GM18498 (cell line): ENCODE measurements around the gene PUS7L.

Experiments used
- ATAC-seq: cut with Tn5 transposase; IDR thresholded peaks from one replicate; pipeline ENCODE4 v1.9.1; 2021; ENCODE audit warnings: mild to moderate bottlenecking, moderate library complexity; ENCODE audit not compliant: unreplicated experiment

PUS7L gene, protein sequence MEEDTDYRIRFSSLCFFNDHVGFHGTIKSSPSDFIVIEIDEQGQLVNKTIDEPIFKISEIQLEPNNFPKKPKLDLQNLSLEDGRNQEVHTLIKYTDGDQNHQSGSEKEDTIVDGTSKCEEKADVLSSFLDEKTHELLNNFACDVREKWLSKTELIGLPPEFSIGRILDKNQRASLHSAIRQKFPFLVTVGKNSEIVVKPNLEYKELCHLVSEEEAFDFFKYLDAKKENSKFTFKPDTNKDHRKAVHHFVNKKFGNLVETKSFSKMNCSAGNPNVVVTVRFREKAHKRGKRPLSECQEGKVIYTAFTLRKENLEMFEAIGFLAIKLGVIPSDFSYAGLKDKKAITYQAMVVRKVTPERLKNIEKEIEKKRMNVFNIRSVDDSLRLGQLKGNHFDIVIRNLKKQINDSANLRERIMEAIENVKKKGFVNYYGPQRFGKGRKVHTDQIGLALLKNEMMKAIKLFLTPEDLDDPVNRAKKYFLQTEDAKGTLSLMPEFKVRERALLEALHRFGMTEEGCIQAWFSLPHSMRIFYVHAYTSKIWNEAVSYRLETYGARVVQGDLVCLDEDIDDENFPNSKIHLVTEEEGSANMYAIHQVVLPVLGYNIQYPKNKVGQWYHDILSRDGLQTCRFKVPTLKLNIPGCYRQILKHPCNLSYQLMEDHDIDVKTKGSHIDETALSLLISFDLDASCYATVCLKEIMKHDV

DNA sequence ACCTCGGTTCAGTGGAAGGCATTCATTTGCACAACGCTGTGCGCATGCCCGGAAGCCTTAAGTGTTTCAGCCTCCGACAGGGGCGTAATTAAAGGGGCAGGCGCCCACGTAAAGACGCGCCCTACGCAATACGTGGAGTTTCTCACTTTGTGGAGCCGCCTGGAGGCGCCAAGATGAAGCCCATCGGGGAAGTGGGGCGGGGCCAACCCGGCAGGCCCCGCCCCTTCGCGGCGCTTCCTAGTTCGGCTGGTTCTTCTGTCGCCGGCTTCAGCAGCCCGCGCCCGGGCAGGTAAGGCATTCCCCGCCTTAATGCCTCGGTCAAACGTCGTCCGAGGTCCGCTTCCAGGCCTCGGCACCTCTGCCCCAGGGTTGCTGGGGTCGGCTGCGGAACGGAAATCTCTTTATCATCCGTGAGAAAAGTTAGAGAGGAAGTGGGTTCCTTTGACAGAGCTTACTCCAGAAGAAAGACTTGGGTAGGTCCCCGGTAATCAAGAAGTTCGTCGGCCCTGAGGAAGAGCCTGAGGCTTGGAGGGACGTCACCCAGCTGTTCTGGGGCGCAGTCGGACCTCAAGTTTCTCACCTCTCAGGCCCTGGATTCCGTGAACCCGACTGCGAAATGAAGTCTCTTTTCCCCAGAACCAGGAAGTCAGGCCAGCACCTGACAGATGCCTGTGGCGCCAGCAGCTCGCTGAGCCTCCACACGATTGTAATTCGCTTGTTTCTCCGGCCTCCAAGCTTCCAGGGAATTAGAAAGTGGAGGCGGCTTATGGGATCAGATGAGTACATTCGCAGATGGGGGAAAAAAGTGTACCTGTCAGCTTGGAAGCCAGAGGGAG lies at the start of gene PUS7L, which contains the start of gene IRAK4:
TSS of gene PUS7L (minus strand) at position 63 of the 836 bp plus-strand sequence. CDS start 3,545 bp downstream, outside the sequence.
TSS of gene IRAK4 (plus strand) at position 224 of the 836 bp plus-strand sequence. CDS start 9,161 bp downstream, outside the sequence.
- peak; percentile 96 for ATAC-seq

DNA sequence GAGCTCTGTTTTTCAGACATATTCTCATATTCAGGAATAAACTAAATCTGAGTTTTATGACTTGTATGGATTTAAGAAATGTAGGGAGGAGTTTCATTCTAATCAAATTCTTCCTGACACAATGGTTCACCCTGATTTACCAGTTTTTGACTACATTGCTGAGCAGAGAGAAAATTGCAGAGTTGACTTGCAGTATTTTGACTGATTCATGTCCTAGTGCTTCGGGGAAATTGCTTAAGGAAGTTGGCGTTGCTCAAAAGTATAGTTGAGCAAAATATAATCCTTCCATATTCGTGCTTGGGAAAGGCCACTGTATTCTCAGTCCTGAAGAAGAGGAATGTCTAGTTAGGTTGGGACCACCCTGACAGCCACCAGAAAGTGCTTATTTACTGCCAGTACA lies 48.8 kb upstream of the PUS7L start:
- no peak for ATAC-seq

DNA sequence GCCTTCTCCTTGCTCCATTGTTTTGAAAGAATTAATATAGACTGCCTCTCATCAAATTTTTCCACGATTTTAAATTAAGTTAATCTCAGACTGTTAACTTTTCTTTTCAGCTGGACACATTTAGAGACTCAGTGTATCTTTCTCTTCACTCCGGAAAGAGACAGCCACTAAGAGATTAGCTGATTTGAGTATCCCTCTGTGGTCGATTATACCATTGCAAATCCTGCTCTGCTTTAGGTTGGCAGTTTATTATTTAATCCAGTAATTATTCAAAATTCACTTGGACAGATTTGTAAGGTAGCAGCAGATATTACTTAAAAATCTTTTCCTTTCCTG lies 48.1 kb upstream of the PUS7L start:
- no peak for ATAC-seq

DNA sequence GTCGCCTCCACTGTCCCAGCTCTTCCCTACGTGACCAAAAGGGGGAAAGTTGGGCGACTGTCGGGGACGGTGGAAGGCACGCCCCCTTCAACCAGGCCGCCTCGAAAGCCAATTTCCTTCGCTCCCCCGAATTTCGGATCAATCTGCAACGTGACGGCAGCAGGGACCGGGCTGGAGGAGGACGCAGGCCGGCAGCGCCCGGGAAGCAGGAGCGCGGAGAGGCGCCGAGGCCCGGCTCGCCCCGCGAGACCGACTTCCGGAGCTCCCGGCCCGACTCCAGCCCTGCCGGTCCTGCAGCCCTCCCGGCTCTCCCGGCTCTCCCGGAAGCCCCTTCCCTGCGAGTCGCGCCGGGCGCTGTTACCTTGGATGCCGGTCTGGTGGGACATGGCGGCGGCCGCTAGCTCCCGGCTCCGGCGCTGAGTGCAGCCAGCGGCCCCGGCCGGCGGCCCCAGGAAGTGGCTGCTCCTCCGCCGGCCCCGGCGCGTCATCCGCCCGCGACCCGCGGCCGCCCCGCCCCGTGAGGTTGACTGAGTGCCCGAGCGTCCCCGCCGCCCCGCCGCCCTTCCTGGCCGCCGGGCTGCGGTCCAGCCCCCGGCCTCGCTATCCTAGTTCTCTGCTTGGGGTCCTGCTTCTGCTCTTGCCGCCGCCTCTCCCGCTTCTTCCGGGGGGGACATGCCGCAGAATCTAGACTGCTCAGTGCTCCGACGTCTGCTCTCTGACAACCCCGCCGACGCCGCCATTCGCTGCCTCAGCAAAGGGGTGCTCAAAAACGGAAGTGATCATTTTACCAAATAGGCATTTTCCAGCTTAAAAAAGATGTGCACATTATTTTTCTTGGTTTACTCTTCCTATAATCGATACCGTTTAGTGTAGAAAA lies 47.5 kb upstream of the PUS7L start, which contains the start of gene TWF1:
TSS of gene TWF1 (minus strand) at position 458 of the 877 bp plus-strand sequence. CDS start at position 386, 72 bp downstream.
- ATAC-seq = peak; percentile 96

DNA sequence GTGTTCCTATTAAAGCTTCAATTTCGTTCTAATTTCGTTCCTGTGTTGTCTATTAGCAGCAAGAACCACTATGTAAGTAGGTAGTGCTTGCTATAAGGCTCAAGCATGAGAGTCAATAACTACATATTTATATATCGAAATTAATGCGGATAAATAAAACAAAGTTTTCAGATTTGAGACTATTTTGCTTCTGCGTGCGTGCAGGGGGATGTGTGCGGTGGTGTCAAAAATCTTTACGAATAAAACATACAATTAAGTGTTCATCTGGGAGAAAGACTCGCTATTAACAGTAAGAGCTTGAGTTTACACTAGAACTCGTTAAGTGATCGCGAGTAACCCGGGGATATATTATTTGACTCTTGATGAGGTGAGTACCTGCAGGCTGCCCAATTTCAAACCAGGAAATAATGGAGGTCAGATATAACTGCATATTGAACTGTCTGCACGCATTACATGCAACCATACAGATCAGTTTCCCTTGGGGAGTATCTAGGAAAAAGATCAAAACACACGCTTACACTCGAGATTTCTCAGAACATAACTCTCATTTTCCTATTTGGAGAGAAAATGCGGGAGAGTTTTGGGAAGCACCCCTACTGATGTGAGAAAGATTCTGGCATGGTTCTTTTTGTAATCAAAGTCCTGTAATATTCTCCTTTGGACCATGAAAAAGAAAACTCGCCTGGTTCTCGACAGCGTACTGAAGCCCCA lies 46.7 kb upstream of the PUS7L start:
- ATAC-seq = no peak

DNA sequence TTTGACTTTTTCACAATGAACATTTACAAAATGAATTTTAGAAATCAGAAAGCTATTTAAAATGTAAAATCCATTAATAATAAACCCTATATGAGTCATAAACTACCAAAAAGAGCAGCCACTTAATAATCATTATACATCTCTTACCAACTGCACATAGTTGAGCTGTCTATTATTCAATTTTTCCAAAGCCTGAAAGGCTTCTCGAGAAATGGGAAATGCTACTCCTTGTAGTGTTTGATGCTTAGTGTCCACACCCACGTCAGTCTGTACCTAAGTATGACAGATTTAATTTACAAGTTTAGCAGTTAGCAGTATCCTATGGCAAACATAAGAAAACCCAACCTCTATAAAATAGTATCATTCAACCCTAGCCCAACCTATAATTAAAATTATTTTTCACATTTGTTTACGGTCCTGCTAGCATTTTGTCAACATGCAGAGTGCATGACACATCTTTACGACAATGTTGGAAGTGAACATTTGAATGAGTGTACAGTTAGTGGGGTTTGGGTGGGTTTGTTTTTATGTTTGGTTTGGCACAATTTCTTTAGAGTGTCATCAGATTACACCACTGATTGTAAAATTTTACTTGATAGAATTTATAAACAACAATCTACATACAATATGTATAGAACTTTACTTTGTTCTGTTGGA lies 39.1 kb upstream of the PUS7L start:
- ATAC-seq = no peak

DNA sequence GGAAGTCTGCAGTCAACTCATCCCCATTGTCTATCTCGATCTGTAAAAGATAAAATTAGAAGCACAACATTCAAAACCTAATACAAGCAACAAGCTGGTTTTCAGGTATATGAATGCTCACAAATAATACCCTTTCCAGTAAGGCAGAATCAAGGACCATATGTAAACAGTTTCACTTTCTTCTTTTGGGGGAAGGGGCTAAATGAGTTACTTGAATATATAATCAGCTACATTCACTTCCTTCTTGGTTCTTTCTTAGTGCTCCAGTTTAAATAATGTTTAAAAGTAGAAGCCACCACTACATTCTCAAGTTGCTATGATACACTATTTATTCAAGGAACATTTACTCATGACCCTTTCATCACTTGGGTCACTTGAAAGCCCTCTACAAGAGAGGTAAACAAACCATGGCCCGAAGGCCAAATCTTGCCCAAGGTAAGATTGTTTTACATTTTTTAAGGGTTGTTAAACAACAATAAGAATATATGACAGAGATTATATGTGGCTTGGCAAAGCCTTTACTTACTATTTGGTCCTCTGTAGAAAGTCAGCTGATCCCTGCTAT lies 37.2 kb upstream of the PUS7L start:
- ATAC-seq = no peak

DNA sequence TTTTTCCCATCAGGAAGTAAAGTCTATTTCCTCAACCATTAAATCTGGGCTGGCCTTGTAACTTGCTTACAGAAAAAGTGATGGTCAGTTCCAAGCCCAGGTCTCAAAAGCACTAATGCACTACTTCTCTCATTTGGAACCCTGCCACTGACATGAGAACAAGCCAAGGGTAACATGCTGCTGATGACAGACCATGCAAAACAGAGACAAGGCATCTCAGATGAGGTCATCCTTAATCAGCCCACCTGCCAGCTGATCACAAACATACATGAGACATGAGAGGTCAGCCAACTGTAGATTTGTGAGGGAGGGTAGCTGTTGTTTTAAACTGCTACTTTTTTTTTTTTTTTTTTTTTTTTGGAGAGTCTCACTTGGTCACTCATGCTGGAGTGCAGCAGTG lies 31.4 kb upstream of the PUS7L start:
- no peak for ATAC-seq

DNA sequence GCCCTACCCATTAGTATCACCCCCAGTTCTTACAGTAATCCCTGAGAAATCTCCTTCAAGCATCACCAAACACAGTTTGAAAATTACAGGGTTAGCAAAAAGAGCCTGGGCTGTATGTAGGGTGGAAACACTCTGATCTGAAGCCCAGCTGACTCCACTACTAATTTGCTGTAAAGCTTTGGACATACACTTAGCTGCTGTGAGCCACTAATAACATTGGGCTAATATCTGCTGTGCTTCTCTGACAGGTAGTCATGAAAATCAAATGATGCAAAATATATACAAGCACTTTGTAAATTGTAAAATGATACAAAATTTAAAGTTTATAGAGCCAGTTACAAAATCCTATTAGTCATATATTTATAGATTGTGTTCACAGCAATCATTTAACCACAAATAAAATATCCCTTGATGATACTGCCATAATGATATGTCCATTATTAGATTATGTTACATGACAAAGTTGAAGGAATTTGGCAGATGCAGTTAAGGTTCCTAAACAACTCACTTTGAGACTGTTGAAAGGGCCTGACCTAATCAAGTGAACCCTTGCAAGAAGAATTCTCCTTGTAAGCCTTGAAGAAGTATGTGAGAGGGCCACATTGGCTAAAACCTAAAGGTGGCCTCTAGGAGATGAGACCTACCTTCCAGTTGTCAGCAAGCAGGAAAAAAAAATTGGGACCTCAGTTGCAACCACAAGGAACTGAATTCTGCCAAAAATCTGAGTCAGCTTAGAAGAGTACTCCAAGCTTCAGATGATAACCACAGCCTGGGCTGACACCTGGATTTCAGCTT lies 28.5 kb upstream of the PUS7L start:
- no peak for ATAC-seq

DNA sequence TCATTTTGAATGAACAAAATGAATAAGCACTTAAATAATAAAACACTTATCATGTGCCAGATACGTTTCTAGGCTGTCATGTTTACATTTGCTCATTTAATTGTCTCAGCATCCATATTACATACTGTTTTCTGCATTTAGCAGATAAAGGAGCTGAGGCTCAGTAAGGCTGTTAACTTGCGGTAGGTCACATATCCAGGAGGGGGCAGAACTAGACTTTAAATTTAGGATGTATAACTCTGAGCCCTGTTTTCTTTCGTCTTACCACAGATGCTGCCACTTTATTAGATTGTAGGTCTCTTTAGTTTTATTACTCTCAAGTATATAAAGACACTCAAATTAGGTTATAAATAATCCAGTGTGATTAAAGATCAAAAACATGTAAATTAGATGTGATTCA lies 17.9 kb upstream of the PUS7L start:
- ATAC-seq = no peak

DNA sequence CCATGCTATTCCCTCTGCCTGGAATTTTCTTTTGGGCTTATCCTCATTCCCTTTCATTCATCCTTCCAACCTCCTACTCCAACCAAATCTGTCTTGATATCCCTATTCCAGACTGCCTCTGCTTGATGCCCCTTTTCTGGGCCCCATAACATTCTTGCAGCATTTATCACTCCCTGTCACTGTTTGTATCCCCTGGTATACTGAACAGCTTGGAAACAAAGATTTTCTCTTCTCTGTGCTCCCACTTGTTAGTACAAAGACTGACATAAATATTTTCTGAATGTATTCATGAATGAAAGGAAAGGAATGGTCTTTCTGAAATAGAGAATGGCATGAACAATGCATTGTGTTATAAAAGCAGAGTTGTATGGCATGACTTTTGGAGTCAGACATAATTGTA lies 7.7 kb upstream of the PUS7L start:
- ATAC-seq = no peak

DNA sequence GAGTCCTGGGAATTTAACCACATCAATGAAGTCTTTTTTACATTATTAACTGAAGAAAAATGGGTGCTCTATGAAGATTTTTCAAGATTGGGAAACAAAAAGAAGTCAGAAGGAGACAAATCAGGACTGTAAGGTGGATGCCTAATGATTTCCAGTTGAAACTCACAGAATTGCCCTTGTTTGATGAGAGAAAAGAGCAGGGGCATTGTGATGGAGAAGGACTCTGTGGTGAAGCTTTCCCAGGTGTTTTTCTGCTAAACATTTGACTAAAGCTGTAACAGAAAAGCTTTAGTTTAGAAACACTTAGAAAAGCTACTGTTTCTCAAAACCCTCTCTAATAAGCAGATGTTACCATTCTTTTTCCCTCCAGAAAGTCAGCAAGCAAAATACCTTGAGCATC lies 5.9 kb upstream of the PUS7L start:
- no peak for ATAC-seq

DNA sequence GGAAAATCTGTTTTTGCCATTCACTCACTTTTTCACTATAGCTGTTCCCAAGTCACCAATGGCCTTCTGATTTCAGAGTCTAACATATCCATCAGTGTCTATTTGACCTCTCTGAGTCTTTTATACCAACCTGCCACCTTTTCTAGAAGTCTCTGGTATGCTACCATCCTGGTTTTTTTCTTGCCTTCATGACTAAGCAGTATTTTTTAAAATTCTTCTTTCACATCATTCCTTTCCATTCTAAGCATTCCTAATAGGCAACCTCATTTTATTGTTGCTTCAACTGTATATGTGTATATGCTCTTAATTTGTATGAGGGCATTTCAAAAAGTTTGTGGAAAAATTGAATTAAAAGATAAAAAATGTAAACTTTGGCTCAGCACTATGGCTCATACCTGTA lies 5.2 kb upstream of the PUS7L start:
- no peak for ATAC-seq

DNA sequence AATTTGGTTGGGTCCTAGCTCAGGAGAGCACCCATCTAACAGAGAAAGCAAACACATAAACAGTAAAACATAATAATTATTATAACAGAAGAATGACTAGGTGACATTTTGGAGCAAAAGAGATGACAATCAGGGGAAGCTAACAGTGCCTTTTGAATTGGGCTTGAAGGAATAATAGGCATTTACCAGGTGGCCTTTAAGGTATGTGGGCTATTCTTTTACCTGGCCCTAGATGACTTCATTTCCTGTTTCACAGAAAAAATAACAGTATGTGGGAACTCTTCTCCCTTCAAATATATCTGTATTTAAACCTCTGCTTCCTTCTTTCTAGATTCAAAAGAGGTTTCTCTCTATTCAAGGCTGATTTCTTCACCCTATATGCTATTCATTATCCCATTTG lies 4.0 kb upstream of the PUS7L start:
- no peak for ATAC-seq

DNA sequence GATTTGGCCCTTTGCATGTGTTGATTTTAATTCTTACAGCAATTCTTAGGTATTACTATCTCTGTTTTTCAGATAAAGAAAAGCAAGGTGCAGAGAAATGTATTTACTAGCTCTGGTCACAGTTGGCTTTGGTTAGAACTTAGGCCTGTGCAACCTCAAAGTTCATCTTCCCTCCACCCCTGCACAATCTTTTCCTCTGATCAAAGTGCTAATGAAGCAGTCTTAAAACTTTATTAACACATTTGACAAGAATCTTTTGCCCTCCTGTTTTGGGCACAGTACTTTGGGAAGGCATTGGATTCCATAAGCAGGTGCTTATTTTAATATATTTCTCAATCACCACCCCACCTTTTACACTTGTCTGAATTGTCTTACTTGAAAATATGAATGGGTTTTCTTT lies 2.9 kb upstream of the PUS7L start:
- no peak for ATAC-seq

DNA sequence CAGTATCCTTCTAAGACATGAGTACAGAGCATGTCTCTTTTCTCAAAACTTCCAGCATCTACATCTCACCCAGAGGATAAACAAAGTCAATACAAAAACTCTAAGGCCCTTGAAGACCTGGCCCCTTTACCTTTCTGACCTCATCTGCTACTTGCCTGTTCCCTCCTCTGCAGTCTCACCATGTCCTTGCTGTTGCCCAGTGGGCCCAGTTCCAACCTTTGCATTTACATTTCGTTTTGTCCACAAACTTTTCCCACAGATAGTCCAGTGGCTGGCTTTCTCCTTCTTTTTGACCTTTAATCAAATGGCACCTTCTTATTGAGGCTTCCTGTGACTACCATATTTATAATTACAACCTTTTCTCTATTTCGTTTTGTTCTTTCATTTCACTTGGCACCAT lies 1.8 kb upstream of the PUS7L start:
- no peak for ATAC-seq

DNA sequence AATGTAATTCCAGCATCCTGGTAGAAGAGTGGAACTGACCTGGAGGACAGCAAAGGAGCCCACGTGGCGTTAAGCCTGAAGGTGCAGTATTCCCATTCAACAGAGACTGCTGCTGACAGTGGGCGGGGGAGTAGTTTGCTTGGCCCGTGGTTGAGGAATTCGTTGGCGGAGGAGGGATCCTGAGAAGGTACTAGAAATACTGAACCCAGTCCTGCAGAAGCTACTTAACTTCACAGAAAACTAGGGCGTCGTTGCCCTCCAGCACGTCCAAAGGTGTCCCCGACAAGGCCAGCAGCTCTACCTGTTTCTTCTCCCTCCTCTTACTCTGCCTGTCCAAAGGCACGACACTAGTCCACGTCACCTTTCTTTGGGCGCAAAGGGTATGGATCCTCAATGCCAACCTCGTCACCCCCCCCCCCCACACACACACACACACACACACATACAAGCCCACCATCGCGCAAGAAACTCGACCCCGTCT lies 303 bp downstream of the PUS7L start:
- no peak for ATAC-seq

DNA sequence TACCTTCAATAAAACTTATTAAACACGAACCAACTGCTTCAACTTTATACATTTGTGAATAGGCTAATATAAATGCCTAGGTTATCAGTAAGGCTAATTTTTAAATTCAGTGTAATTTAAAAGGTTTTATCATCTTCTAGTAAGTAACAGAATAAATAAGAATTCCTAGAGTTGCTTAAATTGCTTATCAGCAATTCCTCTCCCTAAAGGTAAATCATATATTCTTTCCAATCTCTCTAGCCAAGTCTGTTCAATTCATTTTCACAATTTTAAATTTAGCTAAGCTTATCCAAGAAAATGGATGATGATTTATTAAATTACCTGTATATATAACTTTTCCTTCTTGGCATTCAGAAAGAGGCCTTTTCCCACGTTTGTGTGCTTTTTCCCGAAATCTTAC lies 4.6 kb downstream of the PUS7L start:
- no peak for ATAC-seq
